Measurements from ENCODE around the gene AHI1.

Gene AHI1

DNA sequence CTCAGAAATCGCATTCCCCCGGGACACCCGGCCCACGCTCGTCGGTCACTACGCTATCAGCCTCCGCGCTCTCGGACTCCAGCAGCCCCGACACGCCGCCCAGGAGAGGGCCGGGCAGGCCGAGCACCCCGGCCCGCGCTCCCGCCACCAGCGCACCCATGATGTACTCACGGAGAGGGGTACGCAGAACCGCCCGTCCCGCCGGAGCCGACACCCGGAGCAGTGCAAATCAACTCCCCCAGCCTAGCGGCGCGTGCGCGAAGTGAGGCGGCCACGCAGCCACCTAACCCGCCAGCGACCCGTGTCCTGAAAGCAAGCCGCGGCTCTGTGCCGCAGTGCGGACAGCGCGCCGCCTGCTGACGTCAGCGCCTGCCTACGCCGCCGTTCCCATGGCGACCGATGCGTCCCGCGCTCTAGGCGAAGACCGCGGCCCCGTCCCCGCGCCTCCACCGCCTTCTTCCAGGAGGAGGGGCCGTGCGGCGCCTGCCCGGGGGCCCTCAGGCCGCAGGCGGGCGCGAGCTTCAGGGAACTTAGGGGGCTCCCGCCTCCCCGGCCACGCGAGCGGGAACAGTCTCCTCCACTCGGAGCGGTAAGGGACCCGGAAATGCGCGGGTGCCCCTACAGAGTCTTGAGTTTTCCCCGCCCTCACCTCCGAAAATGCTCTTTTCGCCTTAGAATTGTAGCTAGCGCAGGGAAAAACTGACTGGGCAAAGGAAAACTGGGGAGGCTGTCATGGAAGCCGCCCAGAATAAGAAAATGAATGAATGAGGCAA is at the start of gene AHI1:
Gene AHI1, minus strand, starts transcription at position 329 of the 773 bp plus-strand sequence. CDS start 5,503 bp downstream, outside the sequence.
- DNase-seq, result no peak

DNA sequence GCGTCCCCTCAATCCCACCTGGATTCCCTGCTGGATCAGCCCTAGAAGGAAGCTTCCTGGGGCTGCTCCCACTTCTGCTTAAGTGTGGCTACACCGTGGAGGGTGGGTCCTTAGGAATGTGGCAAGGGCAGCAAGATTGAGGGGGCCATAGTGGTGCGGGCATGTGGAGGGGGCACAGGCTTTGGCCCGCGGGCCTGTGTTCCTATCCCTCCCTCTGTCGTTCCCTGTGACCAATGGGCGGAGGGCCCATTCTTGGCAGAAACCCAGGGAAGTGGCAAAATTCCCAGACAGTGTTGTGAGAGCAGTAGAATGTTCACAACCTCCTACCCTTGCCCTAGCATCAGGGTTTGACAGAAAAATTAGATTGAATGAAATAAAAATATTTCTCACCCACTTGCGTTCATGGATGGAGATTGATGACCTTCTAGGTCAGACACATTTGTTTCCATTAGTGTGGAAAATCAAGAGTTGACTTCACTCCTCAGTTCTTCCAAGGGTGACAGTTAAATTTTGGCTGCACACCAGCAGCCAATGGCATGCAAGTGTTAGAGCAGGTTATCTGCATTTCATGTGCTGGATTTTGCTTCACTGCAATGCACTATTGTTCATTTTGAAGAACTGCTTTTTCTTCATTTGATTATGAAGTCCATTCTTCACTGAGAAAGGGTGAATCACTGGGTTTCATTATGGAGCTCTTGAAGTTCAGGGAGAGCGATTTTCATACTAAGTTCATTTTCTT is 49.3 kb upstream of the AHI1 start:
- DNase-seq, result no peak

DNA sequence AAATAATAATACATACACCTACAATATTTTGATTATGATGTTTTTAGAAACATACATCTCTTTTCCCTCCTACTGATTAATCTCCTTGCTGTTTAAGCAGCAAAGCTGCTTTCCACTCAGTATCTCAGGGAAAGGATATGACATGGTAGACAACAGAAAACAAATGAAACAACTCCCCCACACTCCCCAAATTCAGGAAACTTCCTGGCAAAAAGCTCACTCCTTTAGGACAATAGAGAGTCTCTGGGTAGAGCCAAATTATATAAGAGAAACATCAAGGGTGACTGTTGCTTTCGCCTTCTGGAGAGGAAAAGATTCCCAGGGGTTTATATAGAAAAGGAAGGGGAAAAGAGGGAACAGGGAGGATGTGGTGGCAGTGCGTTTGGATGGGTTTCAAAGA is 48.7 kb upstream of the AHI1 start:
- DNase-seq, result no peak

DNA sequence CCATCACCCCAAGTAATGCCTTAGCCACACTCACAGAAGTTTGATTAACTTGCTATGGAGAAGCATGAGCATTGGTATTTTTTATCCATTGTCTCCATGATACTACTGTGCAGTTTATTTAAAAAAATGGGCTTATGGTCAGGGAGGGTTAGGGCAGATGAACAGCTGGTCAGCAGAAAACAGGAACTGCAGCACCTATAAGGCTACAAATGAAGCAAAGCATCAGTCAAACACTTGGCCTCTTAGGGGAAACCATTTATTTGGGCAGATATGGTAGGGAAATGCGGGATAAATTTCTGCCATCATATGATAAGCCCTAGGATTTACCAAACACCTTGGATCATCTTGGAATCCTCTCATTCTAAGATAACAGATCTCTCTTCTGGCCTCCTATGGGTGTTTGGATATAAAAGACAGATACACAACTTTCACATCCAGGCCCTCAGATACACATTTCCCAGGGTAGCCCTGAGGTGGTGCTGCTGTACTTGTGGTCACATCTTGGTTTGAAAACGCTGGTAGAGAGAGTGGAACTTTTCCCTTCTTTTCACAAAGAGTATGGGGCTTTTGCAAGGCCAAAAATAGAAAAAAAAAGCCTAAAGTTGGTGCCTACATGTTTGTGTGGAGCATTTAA is 42.8 kb upstream of the AHI1 start:
- no peak for DNase-seq

DNA sequence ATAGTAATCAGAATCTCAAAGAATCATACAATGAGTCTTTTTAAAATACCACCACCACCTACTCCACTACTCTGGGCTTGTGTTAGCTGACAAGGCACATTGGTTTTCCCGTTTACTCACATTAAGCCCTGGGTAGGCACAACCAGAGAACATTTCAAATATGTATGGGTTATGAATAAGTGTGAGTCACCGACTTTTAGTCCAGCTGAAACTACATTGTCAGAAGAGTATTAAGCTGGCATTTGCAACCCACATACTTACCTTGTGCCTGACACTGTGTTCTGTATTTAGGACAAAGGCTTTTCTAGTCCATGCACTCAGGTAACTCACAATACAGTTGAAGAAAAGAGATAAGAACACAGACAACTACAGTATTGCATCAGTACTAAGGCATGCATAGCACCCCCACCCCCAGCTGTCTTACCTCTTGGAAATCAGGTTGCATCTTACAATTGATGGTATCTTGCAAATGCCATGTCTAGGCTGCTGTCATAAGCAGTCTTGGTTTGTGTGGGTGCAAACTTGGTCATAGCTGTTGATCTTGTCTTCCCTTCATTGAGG is 40.3 kb upstream of the AHI1 start:
- DNase-seq, result no peak

DNA sequence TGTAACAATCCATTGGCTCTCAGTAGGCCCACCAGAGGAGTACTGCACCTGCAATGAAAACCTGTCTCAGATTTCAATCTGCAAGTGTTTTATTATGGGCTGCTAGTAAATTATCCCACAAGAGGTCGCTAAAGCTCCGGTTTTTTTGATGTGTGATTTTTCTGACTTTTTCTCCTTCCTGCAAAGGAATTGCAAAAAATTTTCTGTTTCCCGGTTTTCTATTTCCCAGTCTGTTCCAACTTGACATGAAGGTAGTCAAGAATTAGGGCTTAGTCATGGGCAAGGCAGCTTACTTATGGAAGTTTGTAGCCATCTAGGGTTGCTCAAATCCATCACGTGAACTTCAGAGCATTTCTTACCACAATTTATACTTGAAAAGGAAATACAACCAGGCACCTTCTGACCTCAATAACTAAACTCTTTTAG is 38.5 kb upstream of the AHI1 start:
- no peak for DNase-seq

DNA sequence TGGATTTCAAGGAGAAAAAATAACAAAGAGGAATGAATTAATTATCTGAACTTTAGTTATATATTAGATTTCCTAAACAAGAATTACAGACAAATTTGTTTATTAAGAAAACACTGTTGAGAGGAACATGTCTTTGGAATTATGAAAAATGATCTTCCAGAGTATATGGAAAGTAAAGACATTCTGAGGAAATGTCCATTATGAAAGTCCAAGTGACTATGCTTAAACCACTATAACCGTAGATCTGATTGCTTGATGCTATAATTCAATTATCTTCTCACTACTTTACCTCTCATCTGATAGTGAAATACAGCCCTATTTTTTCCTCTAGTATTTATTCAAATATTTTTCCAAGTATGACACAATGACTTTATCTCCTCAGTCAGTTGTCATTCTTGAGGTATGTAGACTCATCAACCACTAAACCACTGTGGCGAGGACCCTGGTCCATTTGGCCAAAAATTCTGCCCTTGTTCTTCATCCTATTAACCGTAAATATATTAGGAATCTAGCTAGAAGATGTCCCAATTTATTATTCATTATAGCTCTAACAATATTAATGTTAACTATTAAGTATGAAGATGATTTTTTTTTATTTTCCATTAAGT is 37.3 kb upstream of the AHI1 start:
- DNase-seq, result no peak

DNA sequence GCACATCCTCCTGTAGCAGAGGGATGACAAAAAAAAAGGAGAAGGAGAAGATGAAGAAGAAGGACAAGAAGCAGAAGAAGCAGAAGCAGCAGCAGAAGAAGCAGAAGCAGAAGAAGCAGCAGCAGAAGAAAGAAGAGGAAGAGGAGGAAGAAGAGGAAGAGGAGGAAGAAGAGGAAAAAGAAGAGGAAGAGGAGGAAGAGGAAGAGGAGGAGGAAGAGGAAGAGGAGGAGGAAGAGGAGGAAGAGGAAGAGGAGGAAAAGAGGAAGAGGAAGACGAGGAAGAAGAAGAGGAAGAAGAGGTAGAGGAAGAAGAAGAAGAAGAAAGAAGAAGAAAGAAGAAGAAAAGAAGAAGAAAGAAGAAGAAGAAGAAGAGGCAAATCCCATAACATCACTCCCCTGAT is 35.0 kb upstream of the AHI1 start:
- DNase-seq, result no peak

DNA sequence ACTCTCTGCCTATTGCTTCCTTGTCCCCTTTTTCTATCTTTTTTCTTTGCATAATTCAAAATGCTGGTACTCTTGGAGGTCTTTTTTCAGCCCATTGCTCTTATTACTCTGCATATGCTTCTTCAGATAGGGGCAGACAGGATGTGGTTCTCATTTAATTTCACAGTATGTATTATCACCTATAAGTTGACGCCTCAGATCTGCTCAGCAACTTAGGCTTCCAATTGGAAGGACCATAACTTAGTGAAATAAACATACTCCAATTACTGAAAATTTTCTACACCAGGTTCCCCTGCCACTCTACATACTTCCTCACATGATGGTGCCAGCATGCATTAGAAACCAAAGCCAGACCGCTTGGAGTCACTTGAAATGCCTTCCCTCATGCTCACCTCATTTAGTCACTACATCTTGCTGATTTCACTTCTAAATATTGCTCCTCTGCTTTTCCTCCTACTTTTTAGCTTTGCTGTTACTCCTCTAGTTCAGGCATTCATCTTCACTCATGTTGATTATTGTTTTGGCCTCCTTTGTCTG is 34.5 kb upstream of the AHI1 start:
- DNase-seq, result no peak

DNA sequence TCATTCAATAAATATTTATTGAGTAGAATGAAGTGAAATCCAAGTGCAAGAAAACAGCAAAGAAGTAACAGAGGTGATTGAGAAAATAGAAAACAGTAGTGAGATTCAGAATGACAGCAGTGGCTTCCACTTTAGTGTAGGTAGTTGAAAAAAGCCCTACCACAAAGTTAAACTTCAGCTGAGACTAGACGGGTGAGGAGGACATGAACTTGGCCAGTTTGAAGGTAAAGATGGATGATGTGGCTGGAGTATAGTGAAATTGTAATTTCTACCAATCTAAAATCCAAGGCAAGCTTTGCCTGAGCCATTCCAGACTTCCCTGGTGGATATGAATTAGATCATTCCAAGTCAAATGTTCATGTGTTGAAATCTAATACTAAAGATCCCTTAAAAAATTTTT is 32.6 kb upstream of the AHI1 start:
- no peak for DNase-seq

DNA sequence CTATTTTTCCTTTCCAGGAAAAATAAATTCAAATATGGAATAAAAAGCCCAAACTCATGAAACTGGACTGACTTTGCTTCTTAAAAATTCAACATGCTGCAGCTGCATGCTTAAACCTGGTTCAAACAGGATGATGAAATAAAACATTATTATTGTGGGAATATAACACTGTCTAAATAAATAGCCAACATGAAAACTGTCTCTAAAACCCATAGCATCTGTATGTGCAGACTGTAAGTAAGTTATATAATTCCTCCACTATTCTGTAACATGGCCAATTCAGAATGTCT is 30.4 kb upstream of the AHI1 start:
- DNase-seq, result no peak

DNA sequence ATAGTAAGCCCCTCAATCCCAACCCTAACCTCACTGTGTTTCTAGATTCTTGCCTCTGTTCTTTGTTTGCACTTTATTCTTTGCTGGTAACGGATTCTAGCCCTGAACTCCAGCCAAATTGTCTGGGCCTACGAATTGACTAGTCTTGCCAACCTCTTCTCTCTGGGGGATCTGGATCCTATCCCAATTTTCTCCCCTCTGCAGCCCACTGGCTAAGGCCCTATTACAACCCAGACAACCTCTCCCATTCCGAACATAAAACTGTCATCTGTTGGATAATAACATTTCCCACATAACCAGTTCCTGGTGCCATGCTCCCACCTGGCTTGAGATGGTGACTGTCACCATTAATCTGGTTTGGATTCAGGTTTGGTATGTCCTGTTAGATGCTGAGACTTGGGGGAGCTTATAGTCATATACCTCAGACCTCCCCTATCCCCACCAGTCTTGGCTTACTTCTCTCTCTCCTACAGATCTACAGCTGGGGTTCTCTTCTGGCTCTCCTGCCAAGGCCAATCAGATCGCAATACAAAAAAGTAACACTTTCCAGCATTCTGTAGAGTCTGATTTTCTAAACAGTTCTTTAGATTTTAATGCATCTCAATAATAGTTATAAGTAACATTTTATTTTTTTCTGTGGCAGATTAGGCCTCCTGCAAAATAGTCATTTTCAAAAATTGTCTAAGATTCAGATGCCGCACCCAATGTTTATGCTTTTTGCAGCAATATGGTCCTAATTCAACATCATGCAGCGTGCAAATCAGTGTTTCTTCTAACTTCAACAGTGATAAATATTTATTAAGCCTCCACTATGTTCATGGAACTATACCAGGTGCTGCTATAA is 29.8 kb upstream of the AHI1 start:
- DNase-seq, result no peak

DNA sequence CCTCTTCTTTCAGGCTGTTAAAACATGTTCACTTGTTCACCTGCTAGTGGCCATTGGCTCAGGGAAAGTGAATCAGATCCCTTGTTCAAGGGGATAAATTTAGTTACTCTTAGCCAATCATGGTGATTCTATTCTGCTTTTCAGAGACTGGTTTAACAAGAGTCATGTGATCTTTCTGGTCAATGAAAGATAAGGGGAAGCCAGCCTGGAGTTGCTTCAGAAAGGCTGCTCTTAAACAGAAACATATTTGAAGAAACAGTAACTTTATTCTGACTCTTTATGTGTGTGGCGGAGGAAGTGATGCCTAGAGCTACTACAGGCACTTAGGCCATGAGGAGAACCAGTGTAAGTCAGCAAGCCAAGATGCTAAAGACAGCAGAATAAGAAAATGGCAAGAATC is 28.1 kb upstream of the AHI1 start:
- peak; percentile 9 for DNase-seq

DNA sequence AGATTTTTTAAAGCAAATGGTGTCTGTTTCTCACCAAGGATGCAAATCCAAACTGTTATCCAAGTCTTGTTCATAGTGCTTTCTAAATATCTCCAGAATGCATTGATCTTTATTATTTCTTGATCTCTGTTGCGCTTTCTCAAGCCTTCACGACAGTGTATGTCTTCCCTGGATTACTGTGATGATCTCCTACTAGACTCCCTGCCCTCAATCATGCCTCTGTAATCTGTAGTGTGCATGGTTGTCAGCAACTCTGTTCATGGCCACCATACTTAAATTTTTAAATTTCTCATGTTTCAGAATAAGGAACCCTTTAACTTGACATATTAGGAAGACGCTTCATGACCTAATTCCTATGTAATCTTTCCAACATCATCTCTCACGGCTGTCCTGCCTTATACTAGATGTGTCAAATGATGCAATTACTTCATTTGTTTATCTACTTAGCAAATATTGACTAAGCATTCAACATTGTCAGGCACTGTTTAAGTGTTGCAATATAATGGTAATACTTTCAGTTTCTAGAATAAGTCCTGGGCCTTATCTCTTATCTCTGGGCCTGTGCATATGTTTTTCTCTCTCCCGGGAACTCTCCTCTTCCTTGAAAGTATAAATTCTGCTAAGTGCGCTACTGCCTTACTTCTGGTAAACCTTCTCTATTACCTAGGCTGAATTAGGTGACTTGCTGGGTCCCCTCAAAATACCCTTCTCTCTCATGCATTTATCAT is 25.6 kb upstream of the AHI1 start:
- no peak for DNase-seq

DNA sequence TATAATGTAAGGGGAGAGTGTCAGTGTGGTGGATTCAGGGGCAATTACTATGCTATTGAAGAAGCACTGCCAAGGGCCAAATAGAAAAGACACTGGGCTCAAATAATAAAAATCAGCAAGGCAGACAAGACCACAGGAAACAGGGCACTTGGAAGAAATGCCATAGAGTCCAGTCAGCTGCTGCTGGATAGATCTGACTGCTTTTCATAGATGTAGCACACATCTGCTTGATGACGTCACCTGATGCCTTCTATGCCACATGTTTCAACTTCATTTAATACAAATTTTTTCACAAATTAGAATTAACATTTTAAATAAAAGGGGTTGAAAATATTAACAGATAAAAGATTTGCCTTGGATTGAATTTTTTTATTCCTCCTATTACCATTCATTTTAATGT is 23.9 kb upstream of the AHI1 start:
- no peak for DNase-seq

DNA sequence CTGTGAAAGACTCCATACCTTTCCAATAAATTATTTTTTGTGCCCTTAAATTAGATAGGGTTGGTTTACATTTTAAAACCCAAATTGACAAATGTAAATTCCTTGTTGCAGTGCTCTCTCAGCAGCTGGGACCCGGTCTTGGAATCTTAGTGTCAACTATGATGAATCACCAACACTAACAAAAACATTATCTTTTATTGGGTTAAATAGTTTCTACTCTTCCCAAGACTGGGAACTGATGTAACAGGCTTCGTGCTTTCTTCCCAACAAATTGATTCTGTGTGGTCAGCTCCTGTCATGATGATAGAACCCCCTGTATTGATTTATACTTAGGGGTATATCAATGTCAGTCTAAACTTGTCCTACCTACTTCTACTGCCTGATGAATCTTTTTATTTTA is 23.2 kb upstream of the AHI1 start:
- no peak for DNase-seq

DNA sequence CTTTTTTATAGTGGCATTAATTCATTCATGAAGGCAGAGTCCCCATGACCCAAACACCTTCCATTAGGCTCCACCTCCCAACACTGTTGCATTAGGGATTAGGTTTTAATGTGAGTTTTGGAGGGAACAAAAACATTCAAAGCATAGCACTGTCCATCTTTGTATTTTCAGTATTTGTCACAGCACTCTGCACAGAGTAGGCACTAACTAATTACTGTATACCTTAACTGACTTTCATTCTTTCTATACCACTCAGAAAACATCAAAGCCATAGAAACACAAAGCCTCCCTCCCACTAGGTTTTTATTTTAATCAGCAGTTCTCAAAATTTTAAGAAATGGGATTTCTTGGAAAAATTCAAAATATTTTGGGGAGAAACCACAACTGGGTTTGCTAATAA is 21.8 kb upstream of the AHI1 start:
- no peak for DNase-seq

DNA sequence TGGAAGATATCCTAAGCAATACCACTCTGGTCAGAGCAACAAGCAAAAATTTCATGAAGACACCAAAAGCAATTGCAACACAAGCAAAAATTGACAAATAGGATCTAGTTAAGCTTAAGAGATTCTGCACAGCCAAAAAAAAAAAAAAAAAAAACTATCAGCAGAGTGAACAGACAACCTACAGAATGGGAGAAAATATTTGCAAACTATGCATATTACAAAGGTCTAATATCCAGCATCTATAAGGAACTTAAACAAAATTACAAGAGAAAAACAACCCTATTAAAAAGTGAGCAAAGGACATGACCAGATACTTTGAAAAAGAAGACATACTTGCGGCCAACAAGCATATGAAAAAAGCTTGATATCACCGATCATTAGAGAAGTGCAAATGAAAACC is 20.0 kb upstream of the AHI1 start:
- no peak for DNase-seq

DNA sequence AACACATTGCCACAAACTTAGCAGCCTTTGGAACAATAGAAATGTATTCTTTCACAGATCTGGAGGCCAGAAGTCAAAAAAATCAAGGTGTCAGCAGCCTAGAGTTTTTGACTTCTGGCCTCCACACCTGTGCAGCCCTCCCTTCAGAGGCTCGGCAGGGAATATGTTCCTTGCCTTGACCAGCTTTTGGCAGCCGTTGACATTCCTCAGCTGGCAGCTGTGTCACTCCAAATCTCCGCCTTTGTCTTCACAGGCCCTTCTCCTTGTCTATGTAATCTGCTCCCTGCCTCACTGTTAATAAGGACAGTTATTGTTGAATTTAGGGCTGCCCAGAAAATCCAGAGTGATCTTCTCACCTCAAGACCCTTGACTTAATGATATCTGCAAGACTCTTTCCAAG is 17.2 kb upstream of the AHI1 start:
- DNase-seq, result no peak

DNA sequence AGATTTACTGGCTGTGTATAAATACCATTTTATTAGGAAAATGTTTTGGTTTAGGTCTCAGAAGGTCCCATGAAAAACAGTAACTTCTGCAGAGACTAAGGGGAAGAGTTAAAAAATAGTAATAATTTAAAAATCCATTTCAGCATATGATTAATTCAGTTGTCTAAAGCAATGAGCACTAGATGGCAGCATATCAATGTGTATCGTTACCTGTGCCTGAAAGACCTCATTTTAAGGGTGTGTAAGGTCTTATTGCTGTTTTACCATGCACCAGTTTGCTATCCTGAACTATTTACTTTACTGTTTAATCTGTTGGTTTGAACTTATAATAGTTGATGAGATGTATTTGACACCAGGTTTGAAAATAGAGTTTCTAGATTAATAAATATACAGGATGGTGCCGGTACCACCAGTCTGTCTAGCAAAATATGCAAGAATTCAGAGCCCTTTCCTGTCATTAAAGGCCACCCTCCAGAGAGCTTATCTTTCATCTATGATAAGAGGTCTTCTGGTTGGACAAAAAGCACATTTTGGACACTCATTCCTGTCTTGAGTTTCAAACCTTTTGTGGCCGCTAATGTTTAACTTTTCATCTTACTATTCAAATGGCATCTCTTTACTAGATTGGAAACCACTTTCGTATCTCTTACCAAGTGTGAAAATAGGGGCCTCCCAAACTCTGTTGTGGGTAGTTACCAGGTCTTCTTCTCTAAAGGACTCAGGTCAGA is 8.9 kb upstream of the AHI1 start:
- no peak for DNase-seq

DNA sequence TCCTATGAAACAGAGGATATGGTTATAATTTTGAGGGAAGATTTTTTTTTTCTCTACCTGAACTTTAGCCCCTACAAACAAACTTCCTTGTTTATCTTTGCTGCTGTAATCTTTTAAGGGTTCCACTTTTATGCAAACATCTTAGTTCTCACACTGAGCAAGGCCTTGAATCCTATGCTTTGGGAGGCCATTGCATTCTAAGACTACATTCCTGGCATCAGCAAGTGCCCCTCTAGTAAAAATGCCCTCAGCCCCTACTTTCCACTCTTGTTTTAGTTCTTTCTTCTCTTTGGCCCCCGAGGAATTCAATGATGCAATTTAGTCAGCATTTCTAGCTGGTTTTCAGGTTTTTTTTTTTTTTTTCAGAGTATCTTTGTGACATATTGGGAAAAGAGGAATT is 8.1 kb upstream of the AHI1 start:
- DNase-seq, result no peak

Data from SIG-M5 (cell line).